HepG2 (cell line): ENCODE data around the gene SPATS2. TPM values are rescaled to one million over a fixed set of nuclear protein-coding genes. Genes with fewer than 3 reads are reported as not detected.

Experiments
- CCDC6 ChIP-seq: sonication (generic); formaldehyde crosslinking; IDR thresholded peaks from 2 replicates; pipeline ENCODE4 v1.8.1; 2022; ENCODE audit warnings: mild to moderate bottlenecking, missing genetic modification reagents, moderate library complexity
- HOXA9 ChIP-seq: sonication (generic); formaldehyde crosslinking; IDR thresholded peaks from 2 replicates; pipeline ENCODE4 v1.8.1; 2022; ENCODE audit warnings: missing genetic modification reagents, mild to moderate bottlenecking, moderate library complexity, borderline replicate concordance
- IRF9 ChIP-seq: sonication (generic); formaldehyde crosslinking; IDR thresholded peaks from 2 replicates; pipeline ENCODE4 v1.8.0; 2022; ENCODE audit warnings: missing genetic modification reagents, mild to moderate bottlenecking, borderline replicate concordance
- JUNB ChIP-seq: sonication (generic); formaldehyde crosslinking; IDR thresholded peaks from 2 replicates; pipeline ENCODE4 v1.8.0; 2022; ENCODE audit warnings: missing genetic modification reagents, mild to moderate bottlenecking, borderline replicate concordance
- MEIS1 ChIP-seq: sonication (generic); formaldehyde crosslinking; IDR thresholded peaks from 2 replicates; pipeline ENCODE4 v1.9.0; 2021; ENCODE audit warnings: mild to moderate bottlenecking, missing genetic modification reagents, moderate library complexity, borderline replicate concordance
- MYC ChIP-seq: sonication (generic); formaldehyde crosslinking; IDR thresholded peaks from 2 replicates; pipeline ENCODE4 v1.9.0; 2021; ENCODE audit warnings: missing genetic modification reagents, borderline replicate concordance
- SAP130 ChIP-seq: IDR thresholded peaks from 2 replicates; pipeline ENCODE4 v1.6.1; 2016; ENCODE audit warnings: low read depth
- ZBTB2 ChIP-seq: sonication (generic); formaldehyde crosslinking; IDR thresholded peaks from 2 replicates; pipeline ENCODE4 v1.8.0; 2022; ENCODE audit warnings: low read depth, missing genetic modification reagents
- ZNF558 ChIP-seq: sonication (generic); formaldehyde crosslinking; IDR thresholded peaks from 2 replicates; pipeline ENCODE4 v1.9.0; 2022; ENCODE audit warnings: mild to moderate bottlenecking, missing genetic modification reagents, borderline replicate concordance
- ZNF607 ChIP-seq: sonication (generic); formaldehyde crosslinking; IDR thresholded peaks from 2 replicates; pipeline ENCODE4 v1.5.1; 2020; ENCODE audit warnings: missing genetic modification reagents, mild to moderate bottlenecking, borderline replicate concordance
- ZNF879 ChIP-seq: sonication (generic); formaldehyde crosslinking; IDR thresholded peaks from 2 replicates; pipeline ENCODE4 v1.8.1; 2023; ENCODE audit warnings: missing genetic modification reagents
- polyA plus RNA-seq, 8 experiments: library from polyadenylated mRNA; depleted of rRNA in 3 of 8; stranded (reverse) in 7 of 8; unstranded in 1 of 8; fragments of >200 nt; fragmentation: Illumina TruSeq in 4 of 8; extraction: Trizol in 4 of 8; gene quantifications; 2 replicates each; pipeline versions ENCODE4 v1.2.1 to v1.2.3, GENCODE V29; 2011 to 2016; ENCODE audit warnings: low read depth in 4 of 8, missing spikeins in 1 of 8, mixed read lengths in 1 of 8; ENCODE audit not compliant: insufficient read depth in 1 of 8
- total RNA-seq, 5 experiments: library from RNA; depleted of rRNA; stranded (reverse); fragments of >200 nt; fragmentation: Illumina TruSeq; extraction: Trizol; gene quantifications; 2 replicates each; pipeline ENCODE4 v1.2.3, GENCODE V29; 2016; ENCODE audit warnings: low read depth in 1 of 5
- TF ChIP-seq, protein P1 (sequence below): sonication (generic); formaldehyde crosslinking; IDR thresholded peaks from 2 replicates; pipeline ENCODE4 v1.9.0; 2021; ENCODE audit warnings: mild to moderate bottlenecking, missing genetic modification reagents
- TF ChIP-seq, protein P2 (sequence below): IDR thresholded peaks from 2 replicates; pipeline ENCODE4 v1.6.1; 2018; ENCODE audit warnings: missing genetic modification reagents
- TF ChIP-seq, protein P3 (sequence below): sonication (generic); formaldehyde crosslinking; IDR thresholded peaks from 2 replicates; pipeline ENCODE4 v1.4.0; 2020; ENCODE audit warnings: missing genetic modification reagents, mild to moderate bottlenecking, borderline replicate concordance

SPATS2 gene
- total and polyA plus RNA-seq, 2 of the 13 experiments (the other 11 are each of a cell fraction or from before 2014, with no cell fraction given), result 19.3 to 28.1 TPM

GRCh38 chr12:49366652-49367380, 446 bp upstream of the SPATS2 start (continued):
- TF ChIP-seq, protein P1, sequence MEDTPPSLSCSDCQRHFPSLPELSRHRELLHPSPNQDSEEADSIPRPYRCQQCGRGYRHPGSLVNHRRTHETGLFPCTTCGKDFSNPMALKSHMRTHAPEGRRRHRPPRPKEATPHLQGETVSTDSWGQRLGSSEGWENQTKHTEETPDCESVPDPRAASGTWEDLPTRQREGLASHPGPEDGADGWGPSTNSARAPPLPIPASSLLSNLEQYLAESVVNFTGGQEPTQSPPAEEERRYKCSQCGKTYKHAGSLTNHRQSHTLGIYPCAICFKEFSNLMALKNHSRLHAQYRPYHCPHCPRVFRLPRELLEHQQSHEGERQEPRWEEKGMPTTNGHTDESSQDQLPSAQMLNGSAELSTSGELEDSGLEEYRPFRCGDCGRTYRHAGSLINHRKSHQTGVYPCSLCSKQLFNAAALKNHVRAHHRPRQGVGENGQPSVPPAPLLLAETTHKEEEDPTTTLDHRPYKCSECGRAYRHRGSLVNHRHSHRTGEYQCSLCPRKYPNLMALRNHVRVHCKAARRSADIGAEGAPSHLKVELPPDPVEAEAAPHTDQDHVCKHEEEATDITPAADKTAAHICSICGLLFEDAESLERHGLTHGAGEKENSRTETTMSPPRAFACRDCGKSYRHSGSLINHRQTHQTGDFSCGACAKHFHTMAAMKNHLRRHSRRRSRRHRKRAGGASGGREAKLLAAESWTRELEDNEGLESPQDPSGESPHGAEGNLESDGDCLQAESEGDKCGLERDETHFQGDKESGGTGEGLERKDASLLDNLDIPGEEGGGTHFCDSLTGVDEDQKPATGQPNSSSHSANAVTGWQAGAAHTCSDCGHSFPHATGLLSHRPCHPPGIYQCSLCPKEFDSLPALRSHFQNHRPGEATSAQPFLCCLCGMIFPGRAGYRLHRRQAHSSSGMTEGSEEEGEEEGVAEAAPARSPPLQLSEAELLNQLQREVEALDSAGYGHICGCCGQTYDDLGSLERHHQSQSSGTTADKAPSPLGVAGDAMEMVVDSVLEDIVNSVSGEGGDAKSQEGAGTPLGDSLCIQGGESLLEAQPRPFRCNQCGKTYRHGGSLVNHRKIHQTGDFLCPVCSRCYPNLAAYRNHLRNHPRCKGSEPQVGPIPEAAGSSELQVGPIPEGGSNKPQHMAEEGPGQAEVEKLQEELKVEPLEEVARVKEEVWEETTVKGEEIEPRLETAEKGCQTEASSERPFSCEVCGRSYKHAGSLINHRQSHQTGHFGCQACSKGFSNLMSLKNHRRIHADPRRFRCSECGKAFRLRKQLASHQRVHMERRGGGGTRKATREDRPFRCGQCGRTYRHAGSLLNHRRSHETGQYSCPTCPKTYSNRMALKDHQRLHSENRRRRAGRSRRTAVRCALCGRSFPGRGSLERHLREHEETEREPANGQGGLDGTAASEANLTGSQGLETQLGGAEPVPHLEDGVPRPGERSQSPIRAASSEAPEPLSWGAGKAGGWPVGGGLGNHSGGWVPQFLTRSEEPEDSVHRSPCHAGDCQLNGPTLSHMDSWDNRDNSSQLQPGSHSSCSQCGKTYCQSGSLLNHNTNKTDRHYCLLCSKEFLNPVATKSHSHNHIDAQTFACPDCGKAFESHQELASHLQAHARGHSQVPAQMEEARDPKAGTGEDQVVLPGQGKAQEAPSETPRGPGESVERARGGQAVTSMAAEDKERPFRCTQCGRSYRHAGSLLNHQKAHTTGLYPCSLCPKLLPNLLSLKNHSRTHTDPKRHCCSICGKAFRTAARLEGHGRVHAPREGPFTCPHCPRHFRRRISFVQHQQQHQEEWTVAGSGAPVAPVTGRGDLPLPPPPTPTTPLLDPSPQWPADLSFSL (CRISPR knock-in tag), result no peak
- peak; percentile 66; the same call in 1 of the 2 replicates for TF ChIP-seq HOXA9 (CRISPR knock-in tag)
- no peak for TF ChIP-seq IRF9 (CRISPR knock-in tag)
- TF ChIP-seq ZNF879 (CRISPR knock-in tag), result peak; percentile 30; the same call in 1 of the 2 replicates
- TF ChIP-seq ZNF607 (CRISPR knock-in tag), result no peak
- peak; percentile 64; the same call in 1 of the 2 replicates for TF ChIP-seq MEIS1 (CRISPR knock-in tag)
- TF ChIP-seq, protein P2, sequence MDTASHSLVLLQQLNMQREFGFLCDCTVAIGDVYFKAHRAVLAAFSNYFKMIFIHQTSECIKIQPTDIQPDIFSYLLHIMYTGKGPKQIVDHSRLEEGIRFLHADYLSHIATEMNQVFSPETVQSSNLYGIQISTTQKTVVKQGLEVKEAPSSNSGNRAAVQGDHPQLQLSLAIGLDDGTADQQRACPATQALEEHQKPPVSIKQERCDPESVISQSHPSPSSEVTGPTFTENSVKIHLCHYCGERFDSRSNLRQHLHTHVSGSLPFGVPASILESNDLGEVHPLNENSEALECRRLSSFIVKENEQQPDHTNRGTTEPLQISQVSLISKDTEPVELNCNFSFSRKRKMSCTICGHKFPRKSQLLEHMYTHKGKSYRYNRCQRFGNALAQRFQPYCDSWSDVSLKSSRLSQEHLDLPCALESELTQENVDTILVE (CRISPR knock-in tag), result peak; percentile 61; the same call in 1 of the 2 replicates
- 0 out of 2 replicates have a peak, but pooled peaks have one; percentile 59 for TF ChIP-seq ZNF558 (CRISPR knock-in tag)
- no peak for TF ChIP-seq JUNB (CRISPR knock-in tag)
- 0 out of 2 replicates have a peak, but pooled peaks have one; percentile 46 for TF ChIP-seq MYC (CRISPR knock-in tag)
- TF ChIP-seq, protein P3, sequence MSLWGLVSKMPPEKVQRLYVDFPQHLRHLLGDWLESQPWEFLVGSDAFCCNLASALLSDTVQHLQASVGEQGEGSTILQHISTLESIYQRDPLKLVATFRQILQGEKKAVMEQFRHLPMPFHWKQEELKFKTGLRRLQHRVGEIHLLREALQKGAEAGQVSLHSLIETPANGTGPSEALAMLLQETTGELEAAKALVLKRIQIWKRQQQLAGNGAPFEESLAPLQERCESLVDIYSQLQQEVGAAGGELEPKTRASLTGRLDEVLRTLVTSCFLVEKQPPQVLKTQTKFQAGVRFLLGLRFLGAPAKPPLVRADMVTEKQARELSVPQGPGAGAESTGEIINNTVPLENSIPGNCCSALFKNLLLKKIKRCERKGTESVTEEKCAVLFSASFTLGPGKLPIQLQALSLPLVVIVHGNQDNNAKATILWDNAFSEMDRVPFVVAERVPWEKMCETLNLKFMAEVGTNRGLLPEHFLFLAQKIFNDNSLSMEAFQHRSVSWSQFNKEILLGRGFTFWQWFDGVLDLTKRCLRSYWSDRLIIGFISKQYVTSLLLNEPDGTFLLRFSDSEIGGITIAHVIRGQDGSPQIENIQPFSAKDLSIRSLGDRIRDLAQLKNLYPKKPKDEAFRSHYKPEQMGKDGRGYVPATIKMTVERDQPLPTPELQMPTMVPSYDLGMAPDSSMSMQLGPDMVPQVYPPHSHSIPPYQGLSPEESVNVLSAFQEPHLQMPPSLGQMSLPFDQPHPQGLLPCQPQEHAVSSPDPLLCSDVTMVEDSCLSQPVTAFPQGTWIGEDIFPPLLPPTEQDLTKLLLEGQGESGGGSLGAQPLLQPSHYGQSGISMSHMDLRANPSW (CRISPR knock-in tag), result 0 out of 2 replicates have a peak, but pooled peaks have one; percentile 92
- TF ChIP-seq SAP130 (CRISPR knock-in tag), result peak; percentile 27
- peak; percentile 92 for TF ChIP-seq ZBTB2 (CRISPR knock-in tag)
- TF ChIP-seq CCDC6 (CRISPR knock-in tag), result peak; percentile 96
